ENCODE results near the gene KCTD3.

GRCh38 chr1:215625949-215626348, 58.8 kb downstream of the KCTD3 start:
- TF ChIP-seq CTCF (conservative IDR thresholded peaks at IDR 0.05; ENCODE audit: low read length) = no peak
- TF ChIP-seq EZH2phosphoT487 (IDR thresholded peaks at IDR 0.05; ENCODE audit: borderline replicate concordance) = no peak

Data from Loucy (cell line).